K562 (cell line): ENCODE results near the gene GPX7. TPM values are rescaled to one million over a fixed set of nuclear protein-coding genes. Genes with fewer than 3 reads are reported as not detected.

Source experiments
- ARNT ChIP-seq, 2 experiments: fragments of 450-650 bp; IDR thresholded peaks; 2 replicates each; pipeline ENCODE4 v1.6.1; 2016; ENCODE audit warnings: mild to moderate bottlenecking in 1 of 2
- ATF1 ChIP-seq, 2 experiments: fragments of 450-650 bp in 1 of 2; IDR thresholded peaks; 2 replicates each; pipeline ENCODE4 v1.6.1; 2016; ENCODE audit warnings: missing compliant biosample characterization in 1 of 2, missing genetic modification characterization in 1 of 2
- CGGBP1 ChIP-seq: fragments of 250-450 bp; sonication (Bioruptor Pico); IDR thresholded peaks from 2 replicates; pipeline ENCODE4 v1.9.0; 2021; ENCODE audit warnings: mild to moderate bottlenecking
- ESRRA ChIP-seq: fragments of 450-650 bp; IDR thresholded peaks from 2 replicates; pipeline ENCODE4 v1.6.1; 2014; ENCODE audit warnings: low read depth, mild to moderate bottlenecking, moderate library complexity, borderline replicate concordance
- FOS ChIP-seq: IDR thresholded peaks from 3 replicates; pipeline ENCODE4 v1.6.1; 2011; ENCODE audit not compliant: insufficient read length; ENCODE audit errors: extremely low read depth
- FOXA1 ChIP-seq: fragments of 450-650 bp; IDR thresholded peaks from 2 replicates; pipeline ENCODE4 v1.6.1; 2016; ENCODE audit warnings: mild to moderate bottlenecking, borderline replicate concordance
- HDAC1 ChIP-seq, 2 experiments: fragments of 450-650 bp; IDR thresholded peaks; 2 replicates each; pipeline ENCODE4 v1.6.1; 2016 to 2017; ENCODE audit warnings: inconsistent platforms in 1 of 2, mild to moderate bottlenecking in 1 of 2, moderate library complexity in 1 of 2
- MTA3 ChIP-seq: fragments of 450-650 bp; formaldehyde crosslinking; IDR thresholded peaks from 2 replicates; pipeline ENCODE4 v1.6.1; 2017; ENCODE audit warnings: mild to moderate bottlenecking, borderline replicate concordance
- PRPF4 ChIP-seq: fragments of 200-400 bp; formaldehyde crosslinking; IDR thresholded peaks from one replicate; pipeline ENCODE4 v1.6.1; 2017; ENCODE audit warnings: low read length, low read depth, mild to moderate bottlenecking; ENCODE audit not compliant: insufficient read depth, poor library complexity, severe bottlenecking
- RBBP5 ChIP-seq: fragments of 200-600 bp; sonication (generic); IDR thresholded peaks from 2 replicates; pipeline ENCODE4 v1.6.1; 2012; ENCODE audit warnings: borderline replicate concordance, mild to moderate bottlenecking, low read length, control low read depth, inconsistent platforms; ENCODE audit not compliant: insufficient read depth, poor library complexity, severe bottlenecking
- SAFB ChIP-seq: fragments of 200-400 bp; formaldehyde crosslinking; IDR thresholded peaks from 2 replicates; pipeline ENCODE4 v1.6.1; 2017; ENCODE audit warnings: low read depth, low read length, borderline replicate concordance
- SMARCA4 ChIP-seq: fragments of 450-650 bp; IDR thresholded peaks from 2 replicates; pipeline ENCODE4 v1.6.1; 2016
- SMARCE1 ChIP-seq: fragments of 450-650 bp; IDR thresholded peaks from 2 replicates; pipeline ENCODE4 v1.7.1; 2016; ENCODE audit warnings: mild to moderate bottlenecking
- SP1 ChIP-seq: sonication (generic); formaldehyde crosslinking; IDR thresholded peaks from 2 replicates; pipeline ENCODE4 v1.8.1; 2022; ENCODE audit warnings: mild to moderate bottlenecking, missing genetic modification reagents
- SREBF1 ChIP-seq: fragments of 150-350 bp; IDR thresholded peaks from 2 replicates; pipeline ENCODE4 v1.6.1; 2014; ENCODE audit warnings: antibody characterized with exemption, low read depth, low read length, borderline replicate concordance
- TAF7 ChIP-seq: fragments of 450-650 bp; IDR thresholded peaks from 2 replicates; pipeline ENCODE4 v1.6.1; 2016; ENCODE audit warnings: missing genetic modification characterization, missing compliant biosample characterization
- TEAD4 ChIP-seq, 2 experiments: sonication (generic) in 1 of 2; formaldehyde crosslinking in 1 of 2; IDR thresholded peaks; 2 replicates each; pipeline versions ENCODE4 v1.6.1 to v1.8.0; 2012 to 2022; ENCODE audit warnings: borderline replicate concordance in 1 of 2, inconsistent platforms in 1 of 2, low read length in 1 of 2, mild to moderate bottlenecking in 1 of 2, missing genetic modification reagents in 1 of 2
- XRCC5 ChIP-seq: fragments of 200-400 bp; formaldehyde crosslinking; IDR thresholded peaks from 2 replicates; pipeline ENCODE4 v1.6.1; 2017; ENCODE audit warnings: low read depth, mild to moderate bottlenecking, low read length
- ZBTB43 ChIP-seq: sonication (generic); formaldehyde crosslinking; IDR thresholded peaks from 2 replicates; pipeline ENCODE4 v1.8.0; 2023; ENCODE audit warnings: mild to moderate bottlenecking, missing genetic modification reagents
- ZFX ChIP-seq: sonication (generic); formaldehyde crosslinking; IDR thresholded peaks from 2 replicates; pipeline ENCODE4 v1.8.0; 2022; ENCODE audit warnings: mild to moderate bottlenecking, missing genetic modification reagents, moderate library complexity
- ZNF324 ChIP-seq: fragments of 250-450 bp; sonication (Bioruptor Pico); IDR thresholded peaks from 2 replicates; pipeline ENCODE4 v1.4.0; 2020; ENCODE audit warnings: mild to moderate bottlenecking
- ZNF561 ChIP-seq: fragments of 450-650 bp; formaldehyde crosslinking; conservative IDR thresholded peaks from 2 replicates; pipeline ENCODE4 v1.4.0; 2020; ENCODE audit warnings: mild to moderate bottlenecking, moderate library complexity
- ZNF584 ChIP-seq: fragments of 200-800 bp; sonication (Bioruptor generic); IDR thresholded peaks from 2 replicates; pipeline ENCODE4 v1.6.1; 2016; ENCODE audit warnings: low read depth, mild to moderate bottlenecking, missing genetic modification characterization, missing compliant biosample characterization
- ZSCAN29 ChIP-seq: fragments of 450-650 bp; IDR thresholded peaks from 2 replicates; pipeline ENCODE4 v1.6.1; 2017
- polyA plus RNA-seq, 8 experiments: library from polyadenylated mRNA; depleted of rRNA in 4 of 8; stranded (reverse) in 5 of 8; unstranded in 3 of 8; fragments of >200 nt; fragmentation: Nextera tagmentation in 2 of 8; fragmentation: Illumina TruSeq in 1 of 8; extraction: Ambion mirVana in 2 of 8; extraction: Trizol in 1 of 8; gene quantifications; 2 replicates each; pipeline versions ENCODE4 v1.2.1 to v1.2.3, GENCODE V29; 2011 to 2014; ENCODE audit warnings: inconsistent platforms in 1 of 8, missing spikeins in 1 of 8
- total RNA-seq, 7 experiments: library from RNA; depleted of rRNA in 6 of 7; stranded (reverse); fragments of >200 nt in 6 of 7; fragmentation: Illumina TruSeq in 2 of 7; extraction: Trizol in 2 of 7; gene quantifications; 2 replicates each; pipeline versions ENCODE4 v1.2.1 to v1.2.3, GENCODE V29; 2011 to 2021; ENCODE audit warnings: low replicate concordance in 1 of 7
- TF ChIP-seq, protein P1 (sequence below): sonication (generic); formaldehyde crosslinking; IDR thresholded peaks from 2 replicates; pipeline ENCODE4 v1.8.1; 2023; ENCODE audit warnings: mild to moderate bottlenecking, missing genetic modification reagents

Gene GPX7
- total and polyA plus RNA-seq, 9 of the 15 experiments (the other 6 are each of a cell fraction or from before 2014, with no cell fraction given) = 0.08 TPM; not detected in 8

GRCh38 chr1:52574594-52574993 lies 27.6 kb upstream of the GPX7 start (continued):
- peak; percentile 22; the same call in 1 of the 2 replicates for TF ChIP-seq TEAD4 (IDR thresholded peaks at IDR 0.05; ENCODE audit: low read length)
- no peak for TF ChIP-seq TEAD4 (CRISPR knock-in tag; IDR thresholded peaks at IDR 0.05; ENCODE audit: borderline replicate concordance)
- no peak for TF ChIP-seq RBBP5
- peak; percentile 69 for TF ChIP-seq FOS
- TF ChIP-seq ESRRA = no peak
- no peak for TF ChIP-seq FOXA1
- TF ChIP-seq ZBTB43 (CRISPR knock-in tag) = no peak
- no peak for TF ChIP-seq ZNF324 (CRISPR knock-in tag)
- peak; percentile 69 for TF ChIP-seq SMARCA4
- TF ChIP-seq MTA3 = no peak
- TF ChIP-seq ZNF584 (CRISPR knock-in tag) = 0 out of 2 replicates have a peak, but pooled peaks have one; percentile 37
- TF ChIP-seq XRCC5 = no peak
- TF ChIP-seq SAFB = no peak
- no peak for TF ChIP-seq ZFX (CRISPR knock-in tag)
- TF ChIP-seq TAF7 (tag) = no peak
- peak; percentile 78; the same call in 1 of the 2 replicates for TF ChIP-seq SMARCE1
- TF ChIP-seq SREBF1 = no peak
- no peak for TF ChIP-seq CGGBP1 (CRISPR knock-in tag)
- no peak for TF ChIP-seq ZSCAN29
- TF ChIP-seq, protein P1, sequence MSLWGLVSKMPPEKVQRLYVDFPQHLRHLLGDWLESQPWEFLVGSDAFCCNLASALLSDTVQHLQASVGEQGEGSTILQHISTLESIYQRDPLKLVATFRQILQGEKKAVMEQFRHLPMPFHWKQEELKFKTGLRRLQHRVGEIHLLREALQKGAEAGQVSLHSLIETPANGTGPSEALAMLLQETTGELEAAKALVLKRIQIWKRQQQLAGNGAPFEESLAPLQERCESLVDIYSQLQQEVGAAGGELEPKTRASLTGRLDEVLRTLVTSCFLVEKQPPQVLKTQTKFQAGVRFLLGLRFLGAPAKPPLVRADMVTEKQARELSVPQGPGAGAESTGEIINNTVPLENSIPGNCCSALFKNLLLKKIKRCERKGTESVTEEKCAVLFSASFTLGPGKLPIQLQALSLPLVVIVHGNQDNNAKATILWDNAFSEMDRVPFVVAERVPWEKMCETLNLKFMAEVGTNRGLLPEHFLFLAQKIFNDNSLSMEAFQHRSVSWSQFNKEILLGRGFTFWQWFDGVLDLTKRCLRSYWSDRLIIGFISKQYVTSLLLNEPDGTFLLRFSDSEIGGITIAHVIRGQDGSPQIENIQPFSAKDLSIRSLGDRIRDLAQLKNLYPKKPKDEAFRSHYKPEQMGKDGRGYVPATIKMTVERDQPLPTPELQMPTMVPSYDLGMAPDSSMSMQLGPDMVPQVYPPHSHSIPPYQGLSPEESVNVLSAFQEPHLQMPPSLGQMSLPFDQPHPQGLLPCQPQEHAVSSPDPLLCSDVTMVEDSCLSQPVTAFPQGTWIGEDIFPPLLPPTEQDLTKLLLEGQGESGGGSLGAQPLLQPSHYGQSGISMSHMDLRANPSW (CRISPR knock-in tag) = no peak
- no peak for TF ChIP-seq ZNF561
- TF ChIP-seq HDAC1 (IDR thresholded peaks at IDR 0.05) = peak in 1 of 2 experiments; percentile 47; a peak in 1 of 4 replicates
- TF ChIP-seq ATF1 (CRISPR knock-in tag; IDR thresholded peaks at IDR 0.05) = no peak
- 0 out of 2 replicates have a peak, but pooled peaks have one; percentile 22 for TF ChIP-seq ATF1 (tag; IDR thresholded peaks at IDR 0.05)
- TF ChIP-seq ARNT (IDR thresholded peaks at IDR 0.05) = no peak
- TF ChIP-seq SP1 (CRISPR knock-in tag) = no peak
- TF ChIP-seq PRPF4 = no peak
